ENCODE results near the gene RASA3.

Gene RASA3

GRCh38 chr13:114047358-114047881 is 85.0 kb downstream of the RASA3 start:
- no peak for DNase-seq

- DNase-seq: no peak
Measured at GRCh38 chr13:114046431-114046975, 85.9 kb downstream of the RASA3 start.

DNA sequence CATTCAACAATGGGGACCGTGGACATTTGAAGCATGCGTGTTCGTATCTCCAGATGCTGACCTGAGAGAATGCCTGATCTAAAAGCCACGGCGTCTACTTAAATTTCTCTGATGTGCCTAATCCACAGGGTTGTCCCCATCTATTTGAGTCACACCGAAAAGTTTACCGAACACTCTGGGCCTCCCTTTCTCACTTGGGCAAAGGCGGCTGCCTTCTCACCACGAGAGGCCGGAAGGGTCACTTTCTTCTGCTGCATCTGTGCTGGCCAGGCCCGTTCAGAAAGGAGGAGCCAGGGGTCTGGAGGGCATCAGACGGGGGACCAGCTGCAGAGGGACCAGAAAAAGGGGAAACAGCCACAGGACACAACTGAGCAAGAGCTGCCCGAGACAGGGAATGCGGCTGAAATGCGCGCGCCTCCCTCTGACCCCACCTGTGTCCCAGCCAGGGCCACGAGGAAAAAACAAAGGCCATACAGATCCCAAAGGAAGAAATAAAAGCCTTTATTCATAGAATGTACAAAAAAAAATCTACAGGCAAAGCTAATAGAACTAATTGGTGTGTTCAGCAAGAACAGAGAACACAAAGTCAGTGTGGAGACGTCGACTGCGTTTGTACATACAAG is 87.2 kb downstream of the RASA3 start:
- DNase-seq: no peak

- DNase-seq: no peak
Measured at GRCh38 chr13:114044486-114044885, 87.9 kb downstream of the RASA3 start.

DNA sequence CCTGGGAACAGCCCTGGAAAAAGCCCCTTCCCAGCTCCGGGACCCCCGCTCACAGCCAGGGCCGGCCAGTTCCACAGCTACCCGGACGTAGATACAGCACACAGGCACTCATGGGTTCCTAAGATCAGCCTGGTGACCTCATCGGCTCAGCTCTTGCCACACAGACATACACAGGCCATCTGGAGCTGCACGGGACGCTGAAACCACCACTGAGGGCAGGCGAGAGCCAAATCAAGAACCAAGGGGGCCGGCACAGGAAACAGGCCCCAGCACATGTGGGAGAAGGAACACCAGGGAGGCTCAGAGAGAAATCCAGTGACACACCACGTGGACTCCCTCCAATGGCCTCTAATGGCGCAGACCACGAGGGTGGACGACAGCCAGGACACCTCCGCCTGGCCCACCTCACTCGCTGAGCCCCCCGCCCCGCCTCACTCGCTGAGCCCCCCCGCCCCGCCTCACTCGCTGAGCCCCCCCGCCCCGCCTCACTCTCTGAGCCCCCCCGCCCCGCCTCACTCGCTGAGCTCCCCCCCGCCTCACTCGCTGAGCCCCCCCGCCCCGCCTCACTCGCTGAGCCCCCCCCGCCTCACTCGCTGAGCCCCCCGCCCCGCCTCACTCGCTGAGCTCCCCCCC is 88.9 kb downstream of the RASA3 start:
- DNase-seq: no peak

DNA sequence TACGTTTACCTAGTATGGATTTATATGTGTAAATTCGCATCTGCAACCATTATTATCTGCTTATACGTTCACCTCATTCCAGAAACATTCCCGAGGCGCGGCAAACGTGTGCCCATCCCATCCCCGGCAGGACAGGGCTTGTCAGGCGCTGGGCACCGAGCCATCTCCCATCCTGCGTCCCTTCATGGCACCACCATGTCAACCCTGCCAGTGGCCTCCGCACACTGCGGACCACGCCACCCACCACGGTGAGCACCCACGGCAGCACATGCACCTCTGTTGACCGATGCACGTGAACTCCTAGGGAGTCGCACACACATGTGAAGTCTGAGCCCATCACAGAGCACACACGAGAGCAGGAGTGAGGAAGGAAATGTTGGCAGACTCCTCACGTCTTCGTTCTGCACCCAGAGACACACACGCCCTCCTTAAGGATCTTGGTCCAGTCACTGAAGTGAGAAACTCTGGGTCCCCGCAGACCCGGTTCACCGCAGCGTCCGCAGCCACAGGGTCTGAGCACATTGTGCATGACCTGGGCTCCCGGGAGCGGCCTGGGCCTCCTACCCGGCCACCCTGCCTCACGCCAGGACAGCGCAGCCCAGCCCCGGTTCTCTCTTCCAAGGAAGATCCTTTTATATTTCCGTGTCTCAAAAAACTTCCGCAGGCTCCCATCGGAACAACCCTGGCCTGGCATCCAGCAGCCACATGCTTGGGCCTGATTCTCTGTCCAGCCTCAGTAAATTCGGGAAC is 90.2 kb downstream of the RASA3 start:
- no peak for DNase-seq

DNA sequence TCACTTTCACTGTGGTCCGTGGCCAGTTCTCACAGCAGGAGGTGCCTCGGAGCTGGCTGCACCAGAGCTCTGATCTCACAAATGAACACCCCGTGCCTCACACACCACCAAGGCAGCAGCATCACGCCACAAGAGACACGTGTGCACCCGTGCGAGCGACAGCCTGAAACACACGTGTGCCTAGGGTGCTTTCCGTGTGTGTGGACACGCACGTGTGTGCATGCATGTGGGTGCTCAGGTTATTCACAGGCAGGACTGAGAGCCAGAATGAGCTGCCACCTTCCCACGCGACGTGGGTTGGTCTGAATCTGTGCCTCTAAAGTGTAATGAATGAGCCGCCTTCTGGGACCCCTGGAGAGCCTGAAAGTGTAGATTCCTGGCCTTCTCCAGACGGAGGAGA is 90.9 kb downstream of the RASA3 start:
- no peak for DNase-seq

DNA sequence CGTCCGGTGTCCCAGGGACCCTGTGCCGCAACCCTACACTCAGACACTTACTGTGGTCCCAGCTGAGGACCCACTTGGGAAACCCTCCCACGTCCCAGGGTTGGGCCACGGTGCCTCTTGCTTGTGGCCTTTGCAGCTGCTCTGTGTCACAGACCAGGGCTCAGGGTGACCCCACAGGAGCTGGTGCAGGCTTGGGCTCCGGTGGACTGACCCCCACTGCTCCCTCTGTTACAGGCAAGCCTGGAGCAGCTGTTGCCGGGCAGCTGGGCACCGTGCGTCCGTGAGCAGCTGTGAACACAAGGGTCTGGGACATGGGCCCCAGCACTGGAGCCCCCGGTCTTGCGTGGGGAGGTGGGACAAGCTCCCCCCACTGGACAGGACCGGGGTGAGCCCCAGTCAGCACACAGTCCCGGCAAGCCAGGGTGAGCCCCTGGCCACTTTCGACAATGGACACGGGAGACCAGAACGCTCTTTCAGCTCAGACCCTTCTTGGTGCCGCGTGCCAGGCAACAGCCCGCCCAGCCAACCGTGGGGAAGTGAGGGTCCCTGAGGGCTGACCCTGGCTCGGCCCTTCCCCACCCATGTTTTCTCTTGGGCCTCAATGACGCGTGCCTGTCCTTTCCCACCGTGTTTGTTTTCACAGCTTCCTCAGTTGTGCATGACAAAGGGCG is 92.8 kb downstream of the RASA3 start:
- no peak for DNase-seq

DNA sequence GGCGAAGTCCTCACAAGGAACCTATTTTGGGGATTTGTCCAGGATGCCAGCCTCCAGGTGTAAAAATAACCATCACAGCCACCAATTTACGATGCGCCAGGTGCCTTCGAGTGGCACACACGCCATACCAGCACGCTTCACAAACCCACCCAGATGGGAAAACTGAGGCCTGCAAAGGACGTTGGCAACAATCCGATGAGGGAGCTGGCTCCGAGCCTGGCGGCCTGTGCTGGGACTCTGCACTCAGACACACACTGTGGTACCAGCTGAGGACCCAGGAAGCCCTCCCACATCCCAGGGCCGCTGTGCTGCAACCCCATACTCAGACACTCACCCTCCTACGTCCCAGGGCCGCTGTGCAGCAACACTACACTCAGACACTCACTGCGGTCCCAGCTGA is 93.5 kb downstream of the RASA3 start:
- DNase-seq: no peak

- DNase-seq: no peak
Measured at GRCh38 chr13:114038211-114038613, 94.2 kb downstream of the RASA3 start.

GRCh38 chr13:114037674-114038073 is 94.7 kb downstream of the RASA3 start:
- DNase-seq: no peak

GRCh38 chr13:114035583-114036531 is 96.6 kb downstream of the RASA3 start:
- DNase-seq: no peak

GRCh38 chr13:114035186-114035582 is 97.2 kb downstream of the RASA3 start:
- DNase-seq: no peak

DNA sequence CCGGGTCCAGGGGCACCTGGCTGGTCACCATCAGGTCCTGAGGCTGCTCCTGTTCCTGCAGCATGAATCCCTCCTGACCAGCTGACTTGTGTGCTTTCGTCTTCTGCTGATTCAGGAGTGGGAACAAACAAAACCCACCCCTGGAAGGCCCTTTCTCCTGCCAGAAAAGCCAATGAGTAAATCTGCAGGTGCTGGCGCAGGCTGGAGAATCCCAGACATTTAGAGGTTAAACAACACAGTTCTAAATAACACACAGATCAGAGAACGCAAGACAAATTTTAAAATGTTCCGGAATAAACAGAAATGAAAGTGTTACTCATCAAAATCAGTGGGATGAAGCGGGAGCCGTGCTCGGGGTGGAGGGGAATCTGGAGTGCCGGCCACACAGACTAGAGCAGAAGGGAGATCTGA is 97.9 kb downstream of the RASA3 start:
- no peak for DNase-seq

- no peak for DNase-seq
Measured at GRCh38 chr13:114033541-114034315, 98.7 kb downstream of the RASA3 start.

DNA sequence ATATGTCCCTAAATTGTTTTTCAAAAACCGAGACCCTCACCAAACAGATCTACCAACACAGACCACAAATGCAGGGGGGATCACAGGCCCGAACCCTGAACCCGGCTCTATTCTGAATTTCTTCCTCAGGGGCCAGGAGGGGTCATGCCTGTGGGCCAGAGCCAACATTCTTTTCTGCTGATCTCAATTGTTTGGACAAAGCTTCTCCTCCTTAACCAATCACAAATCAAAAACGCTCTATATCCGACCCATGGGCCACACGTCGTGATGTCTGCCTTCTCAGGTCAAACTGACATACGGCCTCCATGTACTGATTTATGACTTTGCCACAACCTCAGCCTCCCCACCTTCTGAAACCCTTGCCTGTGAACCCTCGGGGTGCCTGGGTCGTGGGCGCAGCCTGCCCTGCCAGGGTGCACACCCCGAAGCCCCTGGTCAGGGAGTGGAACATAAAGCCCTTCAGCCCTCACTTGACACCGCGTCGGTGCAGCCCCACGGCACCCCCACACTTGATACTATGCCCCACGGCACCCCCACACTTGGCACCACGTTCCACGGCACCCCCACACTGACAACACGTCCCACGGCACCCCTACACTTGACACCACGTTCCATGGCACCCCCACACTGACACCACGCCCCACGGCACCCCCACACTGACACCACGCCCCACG is 100.2 kb downstream of the RASA3 start:
- no peak for DNase-seq

DNA sequence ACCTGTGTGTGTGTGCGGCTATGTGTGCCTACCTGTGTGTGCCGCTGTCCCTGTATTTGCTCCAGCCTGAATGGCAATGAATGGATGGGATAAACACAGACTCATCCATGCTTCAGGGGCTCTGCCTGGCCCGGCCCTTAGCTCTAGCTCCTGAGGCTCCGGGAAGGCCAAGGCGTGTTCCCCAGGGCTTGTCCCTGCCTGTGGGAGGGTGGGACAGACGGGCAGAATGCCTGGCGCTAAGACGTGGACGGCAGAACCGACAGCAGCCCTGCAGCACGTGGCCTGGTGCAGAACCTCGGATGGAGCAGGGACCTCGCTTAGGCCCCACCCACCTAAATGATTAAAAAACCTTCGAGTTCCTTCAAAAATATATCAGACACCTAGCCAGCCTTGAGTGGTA is 100.8 kb downstream of the RASA3 start:
- no peak for DNase-seq

DNA sequence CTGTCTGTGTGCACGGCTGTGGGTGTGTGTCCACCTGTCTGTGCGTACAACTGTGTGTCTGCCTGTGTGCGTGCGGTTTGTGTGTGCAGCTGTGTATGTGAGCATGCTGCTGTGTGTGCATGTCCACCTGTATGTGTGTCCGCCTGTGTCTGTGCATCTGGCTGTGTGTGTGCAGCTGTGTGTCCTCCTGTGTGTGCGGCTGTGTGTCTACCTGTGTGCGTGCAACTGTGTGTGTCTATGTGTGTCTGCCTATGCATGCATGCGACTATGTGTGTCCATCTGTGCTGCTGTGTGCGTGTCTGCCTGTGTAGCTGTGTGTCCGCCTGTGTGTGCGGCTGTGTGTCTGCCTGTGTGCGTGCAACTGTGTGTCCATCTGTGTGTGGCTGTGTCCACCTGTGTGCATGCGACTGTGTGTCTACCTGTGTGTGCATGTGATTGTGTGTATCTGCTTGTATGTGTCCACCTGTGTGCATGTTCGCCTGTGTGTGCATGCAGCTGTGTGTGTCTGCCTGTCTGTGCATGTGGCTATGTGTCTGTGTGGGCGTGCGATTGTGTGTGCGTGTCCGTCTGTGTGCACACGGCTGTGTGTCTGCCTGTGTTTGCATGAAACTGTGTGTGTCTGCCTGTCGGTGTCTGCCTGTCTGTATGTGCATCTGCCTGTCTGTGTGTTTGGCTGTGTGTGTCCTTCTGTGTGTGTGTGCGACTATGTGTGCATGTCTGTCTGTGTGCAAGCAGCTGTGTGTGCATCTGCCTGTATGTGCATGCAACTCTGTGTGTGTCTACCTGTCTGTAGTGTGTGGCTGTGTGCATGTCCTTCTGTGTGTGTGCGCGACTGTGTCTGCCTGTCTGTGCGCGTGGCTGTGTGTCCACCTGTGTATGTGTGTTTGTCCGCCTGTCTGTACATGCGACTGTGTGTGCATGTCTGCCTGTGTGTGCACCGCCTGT is 101.5 kb downstream of the RASA3 start:
- DNase-seq: no peak
